H9 (cell line): ENCODE results near the gene P2RY12. TPM values are rescaled to one million over a fixed set of nuclear protein-coding genes. Genes with fewer than 3 reads are reported as not detected.

Experiments
- DNase-seq: peaks from one replicate; pipeline ENCODE4 v3.0.0-alpha.2; 2017
- H2AFZ ChIP-seq: one replicate; pipeline ENCODE4 v1.6.1; 2013; ENCODE audit warnings: mild to moderate bottlenecking, low read length, control low read depth, moderate library complexity
- H2AK5ac ChIP-seq: 2 replicates; pipeline ENCODE4 v1.6.1; 2013; ENCODE audit warnings: low read length, control low read depth, mixed read lengths; ENCODE audit not compliant: insufficient read length
- H2BK120ac ChIP-seq: one replicate; pipeline ENCODE4 v1.6.1; 2013; ENCODE audit warnings: low read depth, mild to moderate bottlenecking, low read length, control low read depth, inconsistent platforms; ENCODE audit not compliant: poor library complexity, severe bottlenecking
- H2BK12ac ChIP-seq: 2 replicates; pipeline ENCODE4 v1.6.1; 2013; ENCODE audit warnings: low read length, control low read depth, mixed read lengths, low read depth; ENCODE audit not compliant: insufficient read length
- H2BK15ac ChIP-seq: 2 replicates; pipeline ENCODE4 v1.6.1; 2013; ENCODE audit warnings: low read depth, low read length, control low read depth
- H2BK20ac ChIP-seq: one replicate; pipeline ENCODE4 v1.6.1; 2013; ENCODE audit warnings: low read depth, mild to moderate bottlenecking, low read length, control low read depth, inconsistent platforms; ENCODE audit not compliant: poor library complexity, severe bottlenecking
- H2BK5ac ChIP-seq: 2 replicates; pipeline ENCODE4 v1.6.1; 2013; ENCODE audit warnings: low read length, control low read depth, mixed read lengths; ENCODE audit not compliant: insufficient read length
- H3K14ac ChIP-seq: 2 replicates; pipeline ENCODE4 v1.6.1; 2013; ENCODE audit warnings: low read length, control low read depth; ENCODE audit not compliant: insufficient read depth
- H3K18ac ChIP-seq: 2 replicates; pipeline ENCODE4 v1.6.1; 2013; ENCODE audit warnings: low read depth, mild to moderate bottlenecking, mixed read lengths, low read length, control low read depth; ENCODE audit not compliant: insufficient read length
- H3K23ac ChIP-seq: 2 replicates; pipeline ENCODE4 v1.6.1; 2013; ENCODE audit warnings: low read length, control low read depth, mixed read lengths, low read depth; ENCODE audit not compliant: insufficient read length
- H3K23me2 ChIP-seq: 2 replicates; pipeline ENCODE4 v1.6.1; 2013; ENCODE audit warnings: low read depth, mild to moderate bottlenecking, mixed read lengths, low read length, control low read depth; ENCODE audit not compliant: insufficient read length, poor library complexity, severe bottlenecking
- H3K27ac ChIP-seq: 2 replicates; pipeline ENCODE4 v1.5.1; 2013; ENCODE audit warnings: low read length, control low read depth, mixed read lengths, low read depth; ENCODE audit not compliant: insufficient read length
- H3K27me3 ChIP-seq: 2 replicates; pipeline ENCODE4 v1.6.1; 2013; ENCODE audit warnings: low read length, control low read depth, inconsistent platforms; ENCODE audit not compliant: insufficient read depth
- H3K4ac ChIP-seq: 2 replicates; pipeline ENCODE4 v1.6.1; 2013; ENCODE audit warnings: low read depth, mild to moderate bottlenecking, control low read depth, inconsistent platforms, low read length, moderate library complexity
- H3K4me1 ChIP-seq: 2 replicates; pipeline ENCODE4 v1.6.1; 2013; ENCODE audit warnings: low read length, control low read depth, inconsistent platforms; ENCODE audit not compliant: insufficient read depth
- H3K4me2 ChIP-seq: 2 replicates; pipeline ENCODE4 v1.6.1; 2013; ENCODE audit warnings: low read length, control low read depth, mixed read lengths; ENCODE audit not compliant: insufficient read length, insufficient read depth
- H3K56ac ChIP-seq: 2 replicates; pipeline ENCODE4 v1.6.1; 2013; ENCODE audit warnings: low read depth, mild to moderate bottlenecking, mixed read lengths, low read length, control low read depth; ENCODE audit not compliant: insufficient read length
- H3K79me1 ChIP-seq: 2 replicates; pipeline ENCODE4 v1.6.1; 2013; ENCODE audit warnings: low read depth, mild to moderate bottlenecking, moderate library complexity, low read length, control low read depth, inconsistent platforms; ENCODE audit not compliant: insufficient read depth, poor library complexity, severe bottlenecking
- H3K79me2 ChIP-seq: 2 replicates; pipeline ENCODE4 v1.6.1; 2013; ENCODE audit warnings: low read length, control low read depth, inconsistent platforms; ENCODE audit not compliant: insufficient read depth
- H3K9ac ChIP-seq: 2 replicates; pipeline ENCODE4 v1.6.1; 2013; ENCODE audit warnings: low read length, control low read depth, mixed read lengths; ENCODE audit not compliant: insufficient read length; ENCODE audit errors: extremely low read depth
- H3K9me3 ChIP-seq: one replicate; pipeline ENCODE4 v1.6.1; 2013; ENCODE audit warnings: low read depth, low read length, inconsistent platforms; ENCODE audit not compliant: control insufficient read depth
- H3T11ph ChIP-seq: one replicate; pipeline ENCODE4 v1.6.1; 2013; ENCODE audit warnings: mild to moderate bottlenecking, low read length, control low read depth, inconsistent platforms
- H4K20me1 ChIP-seq: one replicate; pipeline ENCODE4 v1.6.1; 2013; ENCODE audit not compliant: control insufficient read depth, insufficient read length, insufficient read depth
- H4K5ac ChIP-seq: 2 replicates; pipeline ENCODE4 v1.6.1; 2013; ENCODE audit warnings: low read depth, mild to moderate bottlenecking, mixed read lengths, low read length, control low read depth; ENCODE audit not compliant: insufficient read length
- H4K8ac ChIP-seq: replicated peaks from 2 replicates; pipeline ENCODE4 v1.6.1; 2013; ENCODE audit warnings: low read length, control low read depth, mixed read lengths, low read depth; ENCODE audit not compliant: insufficient read length
- H4K91ac ChIP-seq: 2 replicates; pipeline ENCODE4 v1.6.1; 2013; ENCODE audit warnings: low read depth, mild to moderate bottlenecking, moderate library complexity, mixed read lengths, low read length, control low read depth; ENCODE audit not compliant: insufficient read length
- H3K27ac Mint-ChIP-seq, 3 experiments: 2 replicates in 2 of 3; 3 replicates in 1 of 3; pipeline ENCODE4 v1.8.0; 2020 to 2021; ENCODE audit warnings: mixed read lengths in 3 of 3, mild to moderate bottlenecking in 1 of 3, moderate library complexity in 1 of 3
- H3K27me3 Mint-ChIP-seq: 2 replicates; pipeline ENCODE4 v1.8.0; 2021; ENCODE audit warnings: low read depth, mild to moderate bottlenecking, moderate library complexity, mixed read lengths
- H3K36me3 Mint-ChIP-seq, 3 experiments: 2 replicates in 2 of 3; 3 replicates in 1 of 3; pipeline ENCODE4 v1.8.0; 2020 to 2021; ENCODE audit warnings: low read depth in 3 of 3, mixed read lengths in 3 of 3; ENCODE audit not compliant: insufficient read depth in 1 of 3
- H3K4me1 Mint-ChIP-seq, 2 experiments: 2 replicates each; pipeline ENCODE4 v1.8.0; 2020; ENCODE audit warnings: mixed read lengths in 2 of 2
- H3K4me3 Mint-ChIP-seq, 2 experiments: 2 replicates in 1 of 2; 3 replicates in 1 of 2; pipeline ENCODE4 v1.8.0; 2020 to 2021; ENCODE audit warnings: mild to moderate bottlenecking in 2 of 2, mixed read lengths in 2 of 2, moderate library complexity in 1 of 2
- H3K9me3 Mint-ChIP-seq, 2 experiments: 2 replicates in 1 of 2; 3 replicates in 1 of 2; pipeline ENCODE4 v1.8.0; 2020; ENCODE audit warnings: mild to moderate bottlenecking in 2 of 2, mixed read lengths in 2 of 2, moderate library complexity in 1 of 2
- WGBS: extraction: QIAGEN DNeasy Blood & Tissue Kit; methylation state at CpG from one replicate; pipeline ENCODE4 v1.1.7; 2013; ENCODE audit warnings: missing lambda C conversion rate, low lambda C conversion rate, mixed read lengths; ENCODE audit not compliant: insufficient read length; ENCODE audit errors: extremely low coverage; 5-methylcytosine and 5-hydroxymethylcytosine counted together
- total RNA-seq: library from RNA; stranded (reverse); gene quantifications from 2 replicates; pipeline ENCODE4 v1.2.1, GENCODE V29; 2021
- TF ChIP-seq, protein P1 (sequence below): fragments of 200-600 bp; sonication (generic); conservative IDR thresholded peaks from 3 replicates; pipeline ENCODE4 v1.8.0; 2021; ENCODE audit warnings: antibody characterized with exemption, mild to moderate bottlenecking

P2RY12 gene
- total RNA-seq, 1 experiment from 2014 or later: not detected

DNA sequence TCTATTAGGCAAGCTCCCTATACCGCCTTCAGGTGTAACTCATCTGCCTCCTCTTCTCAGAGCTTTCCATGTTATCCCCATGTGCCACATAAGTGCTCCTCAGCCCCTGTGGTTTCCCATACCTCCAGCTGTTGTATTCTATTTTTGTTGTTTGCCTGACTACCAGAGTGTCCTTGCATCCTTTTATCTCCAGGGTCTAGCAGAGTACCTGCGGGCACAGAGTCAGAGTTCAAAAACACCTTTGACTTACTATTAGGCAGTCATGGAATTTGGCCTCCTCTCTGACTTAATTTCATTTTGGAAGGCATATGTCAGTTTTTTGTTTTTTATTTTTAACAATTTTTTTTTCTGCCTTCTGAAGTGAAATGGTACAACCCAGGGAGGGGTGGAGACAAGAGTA, 75.0 kb downstream of the P2RY12 start:
- Histone ChIP-seq H4K5ac (no peak overlapping the region), H2BK15ac (no peak overlapping the region), H2AFZ (no peak overlapping the region), H3K79me1 (no peaks in the 10 kb centered on the region), H3K9ac (no peak overlapping the region), H3K79me2 (no peaks in the 10 kb centered on the region), H4K20me1 (no peaks in the 10 kb centered on the region), H3K27me3 (no peaks in the 10 kb centered on the region), H3K27ac (no peak overlapping the region), H2BK5ac (no peak overlapping the region), H4K8ac (no peak overlapping the region), H2BK20ac (no peak overlapping the region), H2BK120ac (no peak overlapping the region), H3K18ac (no peak overlapping the region), H3K14ac (no peak overlapping the region), H3K4me2 (no peak overlapping the region), H3K56ac (no peak overlapping the region), H3K23ac (no peak overlapping the region), H2BK12ac (no peak overlapping the region), H3K4me1 (peaks cover 11% of the 10 kb centered on the region; the same call in 1 of the 2 replicates), H4K91ac (no peak overlapping the region), H2AK5ac (no peak overlapping the region), H3K9me3 (no peaks in the 10 kb centered on the region), H3K4ac (no peak overlapping the region), H3T11ph (no peak overlapping the region), H3K23me2 (no peaks in the 10 kb centered on the region)
- H3K4me3 Mint-ChIP-seq: no peak overlapping the region
- H3K4me1 Mint-ChIP-seq: peaks cover 43 to 45% of the 10 kb centered on the region in 2 experiments
- H3K27ac Mint-ChIP-seq: peak overlapping the region in 1 of 3 experiments; percentile 38; a peak in 2 of 7 replicates
- no peak for DNase-seq
- H3K27me3 Mint-ChIP-seq: no peaks in the 10 kb centered on the region
- no peaks in the 10 kb centered on the region for H3K36me3 Mint-ChIP-seq
- TF ChIP-seq, protein P1, sequence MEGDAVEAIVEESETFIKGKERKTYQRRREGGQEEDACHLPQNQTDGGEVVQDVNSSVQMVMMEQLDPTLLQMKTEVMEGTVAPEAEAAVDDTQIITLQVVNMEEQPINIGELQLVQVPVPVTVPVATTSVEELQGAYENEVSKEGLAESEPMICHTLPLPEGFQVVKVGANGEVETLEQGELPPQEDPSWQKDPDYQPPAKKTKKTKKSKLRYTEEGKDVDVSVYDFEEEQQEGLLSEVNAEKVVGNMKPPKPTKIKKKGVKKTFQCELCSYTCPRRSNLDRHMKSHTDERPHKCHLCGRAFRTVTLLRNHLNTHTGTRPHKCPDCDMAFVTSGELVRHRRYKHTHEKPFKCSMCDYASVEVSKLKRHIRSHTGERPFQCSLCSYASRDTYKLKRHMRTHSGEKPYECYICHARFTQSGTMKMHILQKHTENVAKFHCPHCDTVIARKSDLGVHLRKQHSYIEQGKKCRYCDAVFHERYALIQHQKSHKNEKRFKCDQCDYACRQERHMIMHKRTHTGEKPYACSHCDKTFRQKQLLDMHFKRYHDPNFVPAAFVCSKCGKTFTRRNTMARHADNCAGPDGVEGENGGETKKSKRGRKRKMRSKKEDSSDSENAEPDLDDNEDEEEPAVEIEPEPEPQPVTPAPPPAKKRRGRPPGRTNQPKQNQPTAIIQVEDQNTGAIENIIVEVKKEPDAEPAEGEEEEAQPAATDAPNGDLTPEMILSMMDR: no peak
- no peaks in the 10 kb centered on the region for H3K9me3 Mint-ChIP-seq
- WGBS: no CpG with 5 or more reads among the region's 2 CpGs
